Nephron (organoid): Measurements from ENCODE around the gene APBB1IP.

Experiments used
- H3K27ac Mint-ChIP-seq, 3 experiments: 2 replicates each; pipeline ENCODE4 v1.8.0; 2020; ENCODE audit warnings: mixed read lengths in 3 of 3, mild to moderate bottlenecking in 2 of 3, moderate library complexity in 1 of 3
- H3K27me3 Mint-ChIP-seq: 2 replicates; pipeline ENCODE4 v1.8.0; 2021; ENCODE audit warnings: low read depth, mild to moderate bottlenecking, moderate library complexity, mixed read lengths
- H3K36me3 Mint-ChIP-seq: 2 replicates; pipeline ENCODE4 v1.8.0; 2020; ENCODE audit warnings: low read depth, mixed read lengths
- H3K4me1 Mint-ChIP-seq: 2 replicates; pipeline ENCODE4 v1.8.0; 2020; ENCODE audit warnings: mixed read lengths
- H3K4me3 Mint-ChIP-seq, 3 experiments: 2 replicates each; pipeline ENCODE4 v1.8.0; 2020; ENCODE audit warnings: mild to moderate bottlenecking in 3 of 3, mixed read lengths in 3 of 3, moderate library complexity in 2 of 3
- H3K9me3 Mint-ChIP-seq: 2 replicates; pipeline ENCODE4 v1.8.0; 2020; ENCODE audit warnings: mixed read lengths
- TF ChIP-seq, protein P1 (sequence below), 3 experiments: fragments of 200-600 bp; sonication (generic); IDR thresholded peaks; one replicate each; pipeline ENCODE4 v1.5.0; 2021; ENCODE audit warnings: antibody characterized with exemption in 3 of 3; ENCODE audit not compliant: unreplicated experiment in 3 of 3

APBB1IP gene

DNA sequence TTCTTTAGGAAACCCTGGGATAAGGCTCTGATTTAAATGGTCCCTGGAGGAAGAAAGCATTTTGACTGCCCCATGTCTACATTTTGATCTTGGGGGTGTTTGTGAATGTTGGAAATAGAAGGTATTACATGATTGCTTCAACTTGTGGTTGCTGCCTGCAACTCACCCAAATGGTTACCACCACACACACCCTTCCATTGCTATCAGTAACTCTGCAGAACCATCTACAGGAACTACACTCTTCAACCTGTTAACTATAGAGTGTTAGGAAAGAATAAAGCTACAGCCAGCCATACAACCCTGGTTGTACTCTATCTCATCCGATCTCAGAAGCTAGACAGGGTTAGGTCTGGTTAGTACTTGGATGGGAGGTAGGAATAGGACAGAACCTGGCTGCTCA is 71.2 kb downstream of the APBB1IP start:
- TF ChIP-seq, protein P1, sequence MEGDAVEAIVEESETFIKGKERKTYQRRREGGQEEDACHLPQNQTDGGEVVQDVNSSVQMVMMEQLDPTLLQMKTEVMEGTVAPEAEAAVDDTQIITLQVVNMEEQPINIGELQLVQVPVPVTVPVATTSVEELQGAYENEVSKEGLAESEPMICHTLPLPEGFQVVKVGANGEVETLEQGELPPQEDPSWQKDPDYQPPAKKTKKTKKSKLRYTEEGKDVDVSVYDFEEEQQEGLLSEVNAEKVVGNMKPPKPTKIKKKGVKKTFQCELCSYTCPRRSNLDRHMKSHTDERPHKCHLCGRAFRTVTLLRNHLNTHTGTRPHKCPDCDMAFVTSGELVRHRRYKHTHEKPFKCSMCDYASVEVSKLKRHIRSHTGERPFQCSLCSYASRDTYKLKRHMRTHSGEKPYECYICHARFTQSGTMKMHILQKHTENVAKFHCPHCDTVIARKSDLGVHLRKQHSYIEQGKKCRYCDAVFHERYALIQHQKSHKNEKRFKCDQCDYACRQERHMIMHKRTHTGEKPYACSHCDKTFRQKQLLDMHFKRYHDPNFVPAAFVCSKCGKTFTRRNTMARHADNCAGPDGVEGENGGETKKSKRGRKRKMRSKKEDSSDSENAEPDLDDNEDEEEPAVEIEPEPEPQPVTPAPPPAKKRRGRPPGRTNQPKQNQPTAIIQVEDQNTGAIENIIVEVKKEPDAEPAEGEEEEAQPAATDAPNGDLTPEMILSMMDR (IDR thresholded peaks at IDR 0.05; ENCODE audit: unreplicated experiment in 3 of 3): no peak
- Mint-ChIP-seq H3K27me3 (peaks cover 3% of the 10 kb centered on the region), H3K4me3 (no peak overlapping the region), H3K9me3 (peaks cover 11% of the 10 kb centered on the region), H3K27ac (no peak overlapping the region), H3K4me1 (no peaks in the 10 kb centered on the region), H3K36me3 (no peaks in the 10 kb centered on the region)

DNA sequence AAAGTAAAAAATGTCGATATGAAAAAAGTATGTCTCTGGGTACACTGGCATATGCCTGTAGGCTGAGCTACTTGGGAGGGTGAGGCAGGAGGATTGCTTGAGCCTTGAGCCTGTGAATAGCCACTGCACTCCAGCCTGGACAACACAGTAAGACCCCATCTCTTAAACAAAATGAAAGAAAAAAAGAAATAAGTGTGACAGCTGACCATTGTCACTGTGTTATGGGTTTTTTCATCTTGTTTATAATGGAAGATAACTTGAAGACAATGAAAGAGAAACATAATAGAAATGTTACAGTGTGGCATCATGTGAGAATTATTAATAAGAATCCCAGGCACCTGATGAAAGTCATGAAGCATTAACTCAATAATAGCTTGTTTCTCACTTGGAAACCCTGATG is 75.0 kb downstream of the APBB1IP start:
- TF ChIP-seq, protein P1 (IDR thresholded peaks at IDR 0.05; ENCODE audit: unreplicated experiment in 3 of 3): no peak
- Mint-ChIP-seq H3K4me3 (no peak overlapping the region), H3K4me1 (no peaks in the 10 kb centered on the region), H3K9me3 (peaks cover 12% of the 10 kb centered on the region), H3K27me3 (peaks cover 3% of the 10 kb centered on the region), H3K27ac (no peak overlapping the region), H3K36me3 (no peaks in the 10 kb centered on the region)

DNA sequence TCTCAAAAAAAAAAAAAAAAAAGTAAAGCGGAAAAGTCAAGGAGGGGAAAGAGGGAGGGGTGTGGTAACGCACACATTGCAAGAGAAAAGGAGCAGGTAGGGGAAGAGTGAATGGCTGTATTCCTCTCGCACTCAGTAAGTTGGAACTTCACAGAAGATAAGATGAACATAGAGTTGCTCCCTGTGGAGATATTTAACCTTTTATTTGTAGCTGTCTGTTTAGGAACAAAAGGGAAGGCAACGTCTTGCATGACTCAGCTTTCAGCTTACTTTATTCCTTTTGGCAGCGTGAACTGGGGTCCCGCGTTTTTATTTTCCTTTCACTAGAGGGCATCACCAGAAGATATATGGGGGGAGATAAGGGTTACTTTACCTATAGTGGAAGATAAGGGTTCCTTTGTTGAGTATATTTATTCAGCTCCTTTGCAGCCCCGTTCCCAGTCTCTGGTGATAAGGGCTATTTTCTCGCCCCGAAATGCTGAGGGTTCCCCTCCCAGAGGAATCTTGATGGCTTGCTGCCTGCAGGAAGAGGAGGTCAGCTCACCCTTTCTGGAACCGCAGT is 78.5 kb downstream of the APBB1IP start:
- Mint-ChIP-seq H3K27me3 (no peaks in the 10 kb centered on the region), H3K4me1 (no peaks in the 10 kb centered on the region), H3K9me3 (peaks cover 11% of the 10 kb centered on the region), H3K36me3 (no peaks in the 10 kb centered on the region), H3K4me3 (no peak overlapping the region), H3K27ac (no peak overlapping the region)
- TF ChIP-seq, protein P1 (IDR thresholded peaks at IDR 0.05; ENCODE audit: unreplicated experiment in 3 of 3): no peak

DNA sequence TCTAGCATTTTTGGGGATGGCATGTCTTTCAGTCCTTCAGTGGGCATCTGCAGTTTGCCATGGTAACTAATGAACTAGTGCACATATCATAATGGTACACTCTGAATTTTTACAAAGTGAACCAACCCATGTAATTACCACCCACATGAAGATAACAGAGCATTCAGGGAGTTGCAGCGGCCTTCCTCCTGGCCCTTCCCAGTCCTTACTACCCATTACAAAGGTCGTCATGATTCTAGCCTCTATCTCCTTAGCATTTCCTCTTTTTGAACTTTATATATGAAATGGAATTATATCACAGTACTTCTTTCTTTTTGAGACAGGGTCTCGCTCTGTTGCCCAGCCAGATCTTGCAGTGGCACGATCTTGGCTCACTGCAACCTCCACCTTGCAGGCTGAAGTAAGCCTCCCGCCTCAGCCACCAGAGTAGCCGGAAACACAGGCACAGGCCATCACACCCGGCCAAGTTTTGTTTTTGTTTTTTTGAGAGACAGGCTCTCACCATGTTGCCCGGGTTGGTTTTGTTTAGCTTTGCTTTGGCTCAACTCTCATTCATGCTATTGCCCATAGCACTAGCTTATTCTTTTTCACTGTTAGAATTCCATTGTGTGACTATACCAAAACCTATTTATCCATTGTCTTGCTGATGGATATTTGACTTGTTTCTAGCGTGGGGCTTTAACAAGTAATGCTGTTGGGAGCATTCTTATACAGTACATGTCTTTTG is 79.2 kb downstream of the APBB1IP start:
- peaks cover 11% of the 10 kb centered on the region for H3K9me3 Mint-ChIP-seq
- no peak overlapping the region for H3K4me3 Mint-ChIP-seq
- H3K4me1 Mint-ChIP-seq: no peaks in the 10 kb centered on the region
- TF ChIP-seq, protein P1 (IDR thresholded peaks at IDR 0.05; ENCODE audit: unreplicated experiment in 3 of 3): no peak
- no peaks in the 10 kb centered on the region for H3K27me3 Mint-ChIP-seq
- H3K36me3 Mint-ChIP-seq: no peaks in the 10 kb centered on the region
- H3K27ac Mint-ChIP-seq: no peak overlapping the region

DNA sequence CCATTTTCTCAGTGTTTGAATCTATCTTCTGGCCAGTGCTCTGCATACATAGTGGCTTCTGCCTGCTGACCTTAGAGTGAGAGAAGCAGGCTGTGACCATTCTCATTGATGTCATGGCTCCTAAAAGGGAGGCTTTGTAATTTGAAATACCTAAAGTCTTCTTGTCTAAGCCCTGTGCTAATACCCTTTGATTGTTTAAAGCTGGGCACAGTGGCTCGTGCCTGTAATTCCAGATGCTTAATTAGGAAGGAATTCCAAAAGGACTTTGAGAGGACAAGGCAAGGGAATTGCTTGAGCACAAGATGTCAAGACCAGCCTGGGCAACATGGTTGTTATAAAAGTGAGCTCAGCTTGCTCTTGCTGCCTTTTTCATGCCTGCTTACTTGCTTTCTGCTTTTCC is 81.7 kb downstream of the APBB1IP start:
- Mint-ChIP-seq H3K27ac (no peak overlapping the region), H3K4me1 (no peaks in the 10 kb centered on the region), H3K27me3 (no peaks in the 10 kb centered on the region), H3K36me3 (no peaks in the 10 kb centered on the region), H3K9me3 (peaks cover 5% of the 10 kb centered on the region), H3K4me3 (no peak overlapping the region)
- TF ChIP-seq, protein P1 (IDR thresholded peaks at IDR 0.05; ENCODE audit: unreplicated experiment in 3 of 3): no peak

DNA sequence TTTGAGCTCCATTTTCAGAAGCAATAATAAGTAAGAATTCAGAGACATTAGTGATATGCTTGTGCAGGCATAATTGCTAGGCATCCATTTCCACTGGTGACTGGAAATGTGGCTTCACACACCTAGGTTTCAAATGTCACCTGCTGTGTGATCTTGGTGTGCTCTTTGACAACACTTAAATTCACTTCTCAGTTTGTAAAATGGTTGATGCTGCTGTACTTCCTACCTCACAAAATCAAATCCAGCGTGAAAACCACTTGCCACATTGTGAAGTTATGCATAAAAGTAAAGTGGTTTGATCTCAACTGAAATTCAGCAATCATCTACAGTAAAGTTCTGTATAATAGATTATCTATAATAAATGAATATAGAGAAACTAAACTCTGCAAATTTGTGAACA is 82.4 kb downstream of the APBB1IP start:
- Mint-ChIP-seq H3K27me3 (no peaks in the 10 kb centered on the region), H3K4me1 (no peaks in the 10 kb centered on the region), H3K27ac (no peak overlapping the region), H3K4me3 (no peak overlapping the region), H3K36me3 (no peaks in the 10 kb centered on the region), H3K9me3 (peaks cover 3% of the 10 kb centered on the region)
- TF ChIP-seq, protein P1 (IDR thresholded peaks at IDR 0.05; ENCODE audit: unreplicated experiment in 3 of 3): no peak
